GM12878 (cell line): ENCODE measurements around the gene HDAC7. TPM values are rescaled to one million over a fixed set of nuclear protein-coding genes. Genes with fewer than 3 reads are reported as not detected.

ENCODE experiments used
- ASH2L ChIP-seq: fragments of 300-600, 200-600 bp; sonication (generic); IDR thresholded peaks from 2 replicates; pipeline ENCODE4 v1.6.1; 2017; ENCODE audit warnings: low read depth, mild to moderate bottlenecking, borderline replicate concordance
- BCL11A ChIP-seq: IDR thresholded peaks from 2 replicates; pipeline ENCODE4 v1.6.1; 2011; ENCODE audit warnings: low read depth, low read length
- BRCA1 ChIP-seq: IDR thresholded peaks from 2 replicates; pipeline ENCODE4 v1.6.1; 2011; ENCODE audit warnings: low read depth, low read length, improper control_type of control experiment
- CBX5 ChIP-seq: sonication (generic); IDR thresholded peaks from 2 replicates; pipeline ENCODE4 v1.6.1; 2016; ENCODE audit warnings: low read depth, moderate library complexity, mild to moderate bottlenecking, inconsistent platforms
- EGR1 ChIP-seq, 2 experiments: IDR thresholded peaks; 1 replicate in 1 of 2; 2 replicates in 1 of 2; pipeline ENCODE4 v1.6.1; 2011 to 2012; ENCODE audit warnings: low read depth in 2 of 2, low read length in 2 of 2, borderline replicate concordance in 1 of 2, mild to moderate bottlenecking in 1 of 2, moderate library complexity in 1 of 2
- ESRRA ChIP-seq: IDR thresholded peaks from 2 replicates; pipeline ENCODE4 v1.6.1; 2012; ENCODE audit warnings: mild to moderate bottlenecking, low read length, improper control_type of control experiment
- GATAD2B ChIP-seq: fragments of 450-650 bp; conservative IDR thresholded peaks from 2 replicates; pipeline ENCODE4 v1.6.1; 2017; ENCODE audit warnings: low read depth, mild to moderate bottlenecking, moderate library complexity
- MTA3 ChIP-seq: IDR thresholded peaks from 2 replicates; pipeline ENCODE4 v1.6.1; 2012; ENCODE audit warnings: low read length, inconsistent platforms, borderline replicate concordance
- NFXL1 ChIP-seq: fragments of 450-650 bp; IDR thresholded peaks from 2 replicates; pipeline ENCODE4 v1.6.1; 2017; ENCODE audit warnings: antibody characterized with exemption, mild to moderate bottlenecking, borderline replicate concordance
- NR2F1 ChIP-seq: fragments of 450-650 bp; conservative IDR thresholded peaks from 2 replicates; pipeline ENCODE4 v1.6.1; 2017; ENCODE audit warnings: mild to moderate bottlenecking
- SP1 ChIP-seq: IDR thresholded peaks from one replicate; pipeline ENCODE4 v1.6.1; 2011; ENCODE audit warnings: low read depth, low read length
- STAT3 ChIP-seq: IDR thresholded peaks from 2 replicates; pipeline ENCODE4 v1.6.1; 2011; ENCODE audit warnings: low read depth, low read length, improper control_type of control experiment
- SUZ12 ChIP-seq: fragments of 200-600 bp; sonication (generic); IDR thresholded peaks from one replicate; pipeline ENCODE4 v1.6.1; 2018; ENCODE audit warnings: antibody characterized with exemption, mild to moderate bottlenecking; ENCODE audit not compliant: unreplicated experiment
- polyA plus RNA-seq, 11 experiments: library from polyadenylated mRNA; depleted of rRNA in 4 of 11; unstranded in 6 of 11; stranded (reverse) in 5 of 11; fragments of >200 nt; fragmentation: Nextera tagmentation in 4 of 11; fragmentation: Illumina TruSeq in 1 of 11; extraction: Ambion mirVana in 4 of 11; extraction: Trizol in 1 of 11; gene quantifications; 1 replicate in 1 of 11; 2 replicates in 10 of 11; pipeline versions ENCODE4 v1.2.1 to v1.2.3, GENCODE V29; 2011 to 2016; ENCODE audit warnings: inconsistent platforms in 2 of 11, missing spikeins in 2 of 11, low read depth in 1 of 11
- total RNA-seq, 4 experiments: library from RNA; depleted of rRNA in 3 of 4; stranded (reverse); fragments of >200 nt in 3 of 4; fragmentation: Illumina TruSeq in 1 of 4; extraction: Trizol in 1 of 4; gene quantifications; 2 replicates each; pipeline versions ENCODE4 v1.2.1 to v1.2.3, GENCODE V29; 2013 to 2021
- TF ChIP-seq, protein P1 (sequence below): fragments of 450-650 bp; IDR thresholded peaks from 2 replicates; pipeline ENCODE4 v1.6.1; 2018; ENCODE audit warnings: borderline replicate concordance, mild to moderate bottlenecking; ENCODE audit not compliant: partially characterized antibody
- TF ChIP-seq, protein P2 (sequence below): fragments of 450-650 bp; IDR thresholded peaks from 2 replicates; pipeline ENCODE4 v1.6.1; 2017; ENCODE audit warnings: mild to moderate bottlenecking
- TF ChIP-seq, protein P3 (sequence below): fragments of 450-650 bp; IDR thresholded peaks from 2 replicates; pipeline ENCODE4 v1.6.1; 2018; ENCODE audit warnings: mild to moderate bottlenecking, low read depth, moderate library complexity; ENCODE audit not compliant: partially characterized antibody
- TF ChIP-seq, protein P4 (sequence below): IDR thresholded peaks from 2 replicates; pipeline ENCODE4 v1.6.1; 2011; ENCODE audit warnings: low read depth, low read length, improper control_type of control experiment, borderline replicate concordance

HDAC7 gene
- total and polyA plus RNA-seq, 10 of the 15 experiments (the other 5 are each of a cell fraction or from before 2014, with no cell fraction given): 0.47 to 18.3 (median 5.4) TPM

DNA sequence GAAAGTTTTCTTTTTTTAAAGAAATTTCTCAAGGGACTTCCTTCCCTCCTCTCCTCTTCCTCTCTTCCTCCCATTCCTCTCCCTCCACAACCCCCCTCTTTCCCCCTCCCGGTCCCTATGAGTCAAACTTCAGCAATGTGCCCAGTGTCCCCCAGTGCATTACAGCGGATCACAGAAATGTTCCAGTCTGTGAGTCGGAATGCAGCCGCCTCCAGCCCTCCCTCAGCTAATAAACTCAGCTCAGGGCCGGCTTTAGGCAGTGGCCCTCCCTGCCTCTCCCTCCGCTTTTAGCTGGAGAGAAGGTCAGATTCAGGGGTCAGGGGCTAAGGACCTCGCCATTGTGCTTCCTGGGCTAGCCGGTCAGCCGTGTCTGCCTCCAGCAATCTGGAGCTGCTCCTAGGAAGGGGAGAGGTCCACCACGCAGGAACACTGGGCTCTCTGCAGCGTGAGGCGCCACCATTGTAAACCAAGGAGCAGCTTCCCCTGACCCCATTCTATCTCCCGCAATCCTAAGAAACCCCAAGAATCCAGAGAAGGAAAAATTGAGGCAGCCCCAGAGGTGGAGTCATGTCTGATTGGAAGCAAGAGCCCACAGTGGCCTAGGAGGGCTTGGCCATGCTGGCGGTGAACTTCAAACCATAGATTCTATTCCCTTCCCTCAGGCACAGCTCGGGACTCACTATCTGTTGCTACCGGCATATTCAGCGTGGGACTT, 1.1 kb upstream of the HDAC7 start (continued):
- TF ChIP-seq, protein P1, sequence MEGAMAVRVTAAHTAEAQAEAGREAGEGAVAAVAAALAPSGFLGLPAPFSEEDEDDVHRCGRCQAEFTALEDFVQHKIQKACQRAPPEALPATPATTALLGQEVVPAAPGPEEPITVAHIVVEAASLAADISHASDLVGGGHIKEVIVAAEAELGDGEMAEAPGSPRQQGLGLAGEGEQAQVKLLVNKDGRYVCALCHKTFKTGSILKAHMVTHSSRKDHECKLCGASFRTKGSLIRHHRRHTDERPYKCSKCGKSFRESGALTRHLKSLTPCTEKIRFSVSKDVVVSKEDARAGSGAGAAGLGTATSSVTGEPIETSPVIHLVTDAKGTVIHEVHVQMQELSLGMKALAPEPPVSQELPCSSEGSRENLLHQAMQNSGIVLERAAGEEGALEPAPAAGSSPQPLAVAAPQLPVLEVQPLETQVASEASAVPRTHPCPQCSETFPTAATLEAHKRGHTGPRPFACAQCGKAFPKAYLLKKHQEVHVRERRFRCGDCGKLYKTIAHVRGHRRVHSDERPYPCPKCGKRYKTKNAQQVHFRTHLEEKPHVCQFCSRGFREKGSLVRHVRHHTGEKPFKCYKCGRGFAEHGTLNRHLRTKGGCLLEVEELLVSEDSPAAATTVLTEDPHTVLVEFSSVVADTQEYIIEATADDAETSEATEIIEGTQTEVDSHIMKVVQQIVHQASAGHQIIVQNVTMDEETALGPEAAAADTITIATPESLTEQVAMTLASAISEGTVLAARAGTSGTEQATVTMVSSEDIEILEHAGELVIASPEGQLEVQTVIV: no peak
- TF ChIP-seq BCL11A: no peak
- TF ChIP-seq GATAD2B: no peak
- TF ChIP-seq ESRRA: no peak
- no peak for TF ChIP-seq STAT3
- TF ChIP-seq BRCA1: no peak
- TF ChIP-seq, protein P2, sequence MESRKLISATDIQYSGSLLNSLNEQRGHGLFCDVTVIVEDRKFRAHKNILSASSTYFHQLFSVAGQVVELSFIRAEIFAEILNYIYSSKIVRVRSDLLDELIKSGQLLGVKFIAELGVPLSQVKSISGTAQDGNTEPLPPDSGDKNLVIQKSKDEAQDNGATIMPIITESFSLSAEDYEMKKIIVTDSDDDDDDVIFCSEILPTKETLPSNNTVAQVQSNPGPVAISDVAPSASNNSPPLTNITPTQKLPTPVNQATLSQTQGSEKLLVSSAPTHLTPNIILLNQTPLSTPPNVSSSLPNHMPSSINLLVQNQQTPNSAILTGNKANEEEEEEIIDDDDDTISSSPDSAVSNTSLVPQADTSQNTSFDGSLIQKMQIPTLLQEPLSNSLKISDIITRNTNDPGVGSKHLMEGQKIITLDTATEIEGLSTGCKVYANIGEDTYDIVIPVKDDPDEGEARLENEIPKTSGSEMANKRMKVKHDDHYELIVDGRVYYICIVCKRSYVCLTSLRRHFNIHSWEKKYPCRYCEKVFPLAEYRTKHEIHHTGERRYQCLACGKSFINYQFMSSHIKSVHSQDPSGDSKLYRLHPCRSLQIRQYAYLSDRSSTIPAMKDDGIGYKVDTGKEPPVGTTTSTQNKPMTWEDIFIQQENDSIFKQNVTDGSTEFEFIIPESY: no peak
- TF ChIP-seq SUZ12: no peak
- no peak for TF ChIP-seq NR2F1
- TF ChIP-seq NFXL1: no peak
- TF ChIP-seq SP1: no peak
- TF ChIP-seq, protein P3, sequence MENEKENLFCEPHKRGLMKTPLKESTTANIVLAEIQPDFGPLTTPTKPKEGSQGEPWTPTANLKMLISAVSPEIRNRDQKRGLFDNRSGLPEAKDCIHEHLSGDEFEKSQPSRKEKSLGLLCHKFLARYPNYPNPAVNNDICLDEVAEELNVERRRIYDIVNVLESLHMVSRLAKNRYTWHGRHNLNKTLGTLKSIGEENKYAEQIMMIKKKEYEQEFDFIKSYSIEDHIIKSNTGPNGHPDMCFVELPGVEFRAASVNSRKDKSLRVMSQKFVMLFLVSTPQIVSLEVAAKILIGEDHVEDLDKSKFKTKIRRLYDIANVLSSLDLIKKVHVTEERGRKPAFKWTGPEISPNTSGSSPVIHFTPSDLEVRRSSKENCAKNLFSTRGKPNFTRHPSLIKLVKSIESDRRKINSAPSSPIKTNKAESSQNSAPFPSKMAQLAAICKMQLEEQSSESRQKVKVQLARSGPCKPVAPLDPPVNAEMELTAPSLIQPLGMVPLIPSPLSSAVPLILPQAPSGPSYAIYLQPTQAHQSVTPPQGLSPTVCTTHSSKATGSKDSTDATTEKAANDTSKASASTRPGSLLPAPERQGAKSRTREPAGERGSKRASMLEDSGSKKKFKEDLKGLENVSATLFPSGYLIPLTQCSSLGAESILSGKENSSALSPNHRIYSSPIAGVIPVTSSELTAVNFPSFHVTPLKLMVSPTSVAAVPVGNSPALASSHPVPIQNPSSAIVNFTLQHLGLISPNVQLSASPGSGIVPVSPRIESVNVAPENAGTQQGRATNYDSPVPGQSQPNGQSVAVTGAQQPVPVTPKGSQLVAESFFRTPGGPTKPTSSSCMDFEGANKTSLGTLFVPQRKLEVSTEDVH: no peak
- no peak for TF ChIP-seq EGR1 (IDR thresholded peaks at IDR 0.05; ENCODE audit: borderline replicate concordance in 1 of 2, low read depth in 2 of 2, low read length in 2 of 2)
- no peak for TF ChIP-seq ASH2L
- TF ChIP-seq, protein P4, sequence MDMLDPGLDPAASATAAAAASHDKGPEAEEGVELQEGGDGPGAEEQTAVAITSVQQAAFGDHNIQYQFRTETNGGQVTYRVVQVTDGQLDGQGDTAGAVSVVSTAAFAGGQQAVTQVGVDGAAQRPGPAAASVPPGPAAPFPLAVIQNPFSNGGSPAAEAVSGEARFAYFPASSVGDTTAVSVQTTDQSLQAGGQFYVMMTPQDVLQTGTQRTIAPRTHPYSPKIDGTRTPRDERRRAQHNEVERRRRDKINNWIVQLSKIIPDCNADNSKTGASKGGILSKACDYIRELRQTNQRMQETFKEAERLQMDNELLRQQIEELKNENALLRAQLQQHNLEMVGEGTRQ: no peak
- TF ChIP-seq CBX5: no peak
- no peak for TF ChIP-seq MTA3
